HepG2 (cell line): ENCODE results near the gene ATRNL1.

ENCODE experiments used
- EZH2 ChIP-seq: conservative IDR thresholded peaks from 2 replicates; pipeline ENCODE4 v1.6.1; 2012; ENCODE audit warnings: mild to moderate bottlenecking, low read depth, low read length, moderate library complexity
- FOSL2 ChIP-seq: sonication (generic); formaldehyde crosslinking; IDR thresholded peaks from 2 replicates; pipeline ENCODE4 v1.4.0; 2020; ENCODE audit warnings: missing genetic modification reagents
- HOXA7 ChIP-seq: sonication (generic); formaldehyde crosslinking; IDR thresholded peaks from 2 replicates; pipeline ENCODE4 v1.8.1; 2022; ENCODE audit warnings: mild to moderate bottlenecking, missing genetic modification reagents, moderate library complexity
- MYNN ChIP-seq: sonication (generic); formaldehyde crosslinking; IDR thresholded peaks from 2 replicates; pipeline ENCODE4 v1.4.0; 2020; ENCODE audit warnings: mild to moderate bottlenecking, low read depth, missing genetic modification reagents
- ZNF230 ChIP-seq: sonication (generic); formaldehyde crosslinking; IDR thresholded peaks from 2 replicates; pipeline ENCODE4 v1.4.0; 2020; ENCODE audit warnings: mild to moderate bottlenecking, missing genetic modification reagents
- TF ChIP-seq, protein P1 (sequence below): IDR thresholded peaks from 2 replicates; pipeline ENCODE4 v1.6.1; 2016; ENCODE audit warnings: missing biosample characterization, missing genetic modification reagents, low read depth

DNA sequence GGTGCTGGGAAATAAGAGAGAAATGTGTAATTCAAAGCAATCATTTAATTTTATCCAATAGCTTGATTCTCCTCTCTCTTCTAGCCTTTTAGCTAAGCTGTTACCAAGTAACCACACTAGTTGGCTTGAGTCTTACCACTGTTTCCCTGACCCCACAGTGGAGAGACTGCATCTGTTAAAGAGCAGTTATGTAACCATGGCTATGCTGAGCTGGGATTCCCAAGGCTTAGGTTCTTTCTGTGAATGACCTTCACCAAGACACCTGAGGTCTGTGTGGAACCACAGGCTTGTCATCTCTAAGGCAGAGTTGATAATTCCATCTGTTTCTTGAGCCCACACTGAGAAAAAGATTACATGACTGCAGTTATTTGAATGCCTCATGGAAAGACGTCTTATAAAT is 47.7 kb upstream of the ATRNL1 start:
- TF ChIP-seq MYNN (CRISPR knock-in tag) (no peak), ZNF230 (no peak), FOSL2 (CRISPR knock-in tag) (no peak), HOXA7 (no peak), EZH2 (no peak)
- TF ChIP-seq, protein P1, sequence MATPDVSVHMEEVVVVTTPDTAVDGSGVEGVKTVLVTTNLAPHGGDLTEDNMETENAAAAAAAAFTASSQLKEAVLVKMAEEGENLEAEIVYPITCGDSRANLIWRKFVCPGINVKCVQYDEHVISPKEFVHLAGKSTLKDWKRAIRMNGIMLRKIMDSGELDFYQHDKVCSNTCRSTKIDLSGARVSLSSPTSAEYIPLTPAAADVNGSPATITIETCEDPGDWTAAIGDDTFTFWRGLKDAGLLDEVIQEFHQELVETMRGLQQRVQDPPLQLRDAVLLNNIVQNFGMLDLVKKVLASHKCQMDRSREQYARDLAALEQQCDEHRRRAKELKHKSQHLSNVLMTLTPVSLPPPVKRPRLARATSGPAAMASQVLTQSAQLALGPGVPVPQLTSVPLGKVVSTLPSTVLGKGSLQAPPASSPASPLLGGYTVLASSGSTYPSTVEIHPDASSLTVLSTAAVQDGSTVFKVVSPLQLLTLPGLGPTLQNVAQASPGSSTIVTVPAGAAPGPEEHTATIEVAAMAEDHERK (CRISPR knock-in tag), result no peak
